GM19324 (cell line): Measurements from ENCODE around the gene SSBP2.

Experiments used
- ATAC-seq: cut with Tn5 transposase; IDR thresholded peaks from one replicate; pipeline ENCODE4 v1.9.1; 2021; ENCODE audit warnings: mild to moderate bottlenecking, moderate library complexity; ENCODE audit not compliant: unreplicated experiment, low FRiP score

SSBP2 gene

DNA sequence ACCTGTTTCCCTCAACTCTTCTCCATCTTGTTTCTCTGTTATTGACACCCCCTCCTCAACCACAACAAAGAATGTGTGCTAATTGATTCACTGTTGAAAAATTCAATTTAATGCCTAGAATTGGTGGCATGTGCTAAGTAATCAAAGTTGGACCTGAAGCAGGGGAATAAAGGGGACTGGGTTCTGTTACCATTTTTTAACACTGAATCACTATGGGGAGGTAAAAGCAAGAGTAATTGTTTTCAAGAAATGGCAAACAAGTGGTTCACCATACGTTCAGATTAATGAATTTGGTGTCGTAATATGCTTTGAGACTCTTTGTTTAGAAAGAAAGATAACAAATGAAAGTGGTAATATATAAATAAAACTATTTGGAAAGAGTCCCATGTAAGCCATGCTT, 17.0 kb upstream of the SSBP2 start:
- ATAC-seq: no peak

DNA sequence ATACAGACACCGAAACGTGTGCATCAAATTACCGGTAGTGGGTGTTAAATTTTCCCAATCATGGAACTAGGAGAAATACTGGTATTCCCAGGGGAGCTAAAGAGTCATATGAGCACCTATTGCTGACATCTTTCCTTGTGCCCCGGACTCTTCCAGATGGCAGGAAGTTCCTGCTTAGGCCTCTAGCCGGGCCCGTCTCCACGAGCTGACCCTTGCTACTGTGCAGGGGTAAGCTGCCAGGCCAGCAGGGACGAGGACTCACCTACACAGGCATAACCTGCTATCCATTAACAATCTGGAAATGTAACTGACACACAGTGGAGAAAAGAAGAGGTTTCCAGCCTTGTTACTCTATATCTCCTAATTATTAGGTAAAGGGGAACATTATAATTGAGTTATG, 16.2 kb upstream of the SSBP2 start:
- no peak for ATAC-seq

DNA sequence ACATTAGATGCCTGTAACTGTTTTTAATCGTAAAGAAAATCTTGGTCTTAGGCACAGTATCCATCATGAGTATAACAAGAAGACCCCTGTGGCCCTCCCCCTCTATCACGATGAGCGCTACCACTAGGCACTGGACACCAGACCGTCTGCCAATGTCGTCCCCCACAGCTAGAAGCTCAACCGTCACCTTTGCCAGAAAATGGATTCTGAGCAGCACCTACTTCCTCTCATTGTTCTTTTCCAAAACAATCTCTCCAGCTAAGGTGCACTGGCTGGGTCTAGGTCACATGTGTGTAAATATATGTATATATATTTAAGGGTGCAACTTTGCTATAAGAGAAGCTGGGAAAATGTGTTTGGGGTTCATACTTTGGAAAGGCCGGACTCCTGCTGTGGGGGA, 15.7 kb upstream of the SSBP2 start:
- no peak for ATAC-seq

DNA sequence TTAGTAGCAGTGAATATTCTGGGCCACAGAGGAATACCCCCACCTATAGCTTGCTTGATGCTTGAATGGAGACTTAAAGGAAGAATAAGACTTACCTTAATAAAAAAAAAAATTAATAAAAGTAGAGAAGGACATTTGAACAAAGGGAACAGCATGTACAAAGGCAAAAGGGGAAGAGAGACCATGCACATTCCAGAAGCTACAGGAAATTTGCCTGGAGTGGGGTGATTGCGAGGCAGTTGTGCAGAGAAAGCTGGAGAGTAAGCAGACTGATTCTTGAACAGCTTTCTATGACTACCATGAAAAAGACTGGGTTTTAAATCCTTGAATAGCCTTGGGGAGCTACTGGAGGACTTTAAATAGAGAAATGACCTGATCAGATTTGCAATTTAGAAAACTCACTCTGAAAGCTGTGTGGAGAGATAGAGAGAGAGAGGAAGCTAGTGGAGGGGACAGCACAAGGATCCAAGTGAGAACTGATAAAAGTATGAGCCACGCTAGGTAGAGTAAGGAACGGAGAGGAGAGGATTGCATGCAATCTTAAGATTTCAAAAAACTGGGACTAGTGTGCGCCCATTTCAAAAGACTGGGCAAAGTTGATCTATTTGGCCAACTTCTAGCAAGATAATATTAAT, 12.5 kb upstream of the SSBP2 start:
- ATAC-seq: no peak

DNA sequence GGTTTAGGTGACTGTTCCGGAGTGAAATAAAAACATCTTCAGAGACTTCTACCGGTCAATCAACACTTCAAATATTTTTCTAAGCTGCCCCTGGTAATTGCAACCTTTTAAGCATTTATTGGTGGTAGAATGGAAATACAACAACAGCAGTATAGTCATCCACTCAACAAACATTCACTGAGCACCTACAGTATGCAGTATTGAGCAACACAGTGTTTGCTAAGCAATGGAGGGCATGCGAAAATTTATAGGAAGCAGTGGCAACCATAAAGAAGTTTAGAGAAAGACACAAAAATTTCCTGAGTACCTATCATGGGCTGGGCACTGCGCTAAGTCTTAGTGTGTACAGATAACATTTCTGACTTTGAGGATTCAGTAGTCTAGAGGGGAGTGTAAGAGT, 12.0 kb upstream of the SSBP2 start:
- ATAC-seq: no peak

DNA sequence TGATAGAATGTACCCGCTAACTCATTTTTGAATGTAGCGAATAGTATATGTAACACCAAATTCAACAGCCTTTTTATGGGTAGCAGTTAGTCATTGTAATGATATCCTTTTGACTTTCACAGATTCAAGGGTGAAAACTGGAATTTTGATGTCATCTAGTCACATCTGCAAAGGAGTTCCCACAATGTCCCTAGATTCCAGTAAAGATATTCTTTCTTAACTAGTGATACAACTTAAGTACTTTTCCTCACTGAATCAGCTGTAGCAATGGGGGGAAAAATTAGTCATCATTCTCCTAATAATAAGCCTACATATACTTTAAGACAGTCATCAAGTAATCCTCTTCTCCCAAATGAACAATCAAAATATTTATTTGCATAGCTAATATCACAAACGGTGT, 11.5 kb upstream of the SSBP2 start:
- no peak for ATAC-seq

DNA sequence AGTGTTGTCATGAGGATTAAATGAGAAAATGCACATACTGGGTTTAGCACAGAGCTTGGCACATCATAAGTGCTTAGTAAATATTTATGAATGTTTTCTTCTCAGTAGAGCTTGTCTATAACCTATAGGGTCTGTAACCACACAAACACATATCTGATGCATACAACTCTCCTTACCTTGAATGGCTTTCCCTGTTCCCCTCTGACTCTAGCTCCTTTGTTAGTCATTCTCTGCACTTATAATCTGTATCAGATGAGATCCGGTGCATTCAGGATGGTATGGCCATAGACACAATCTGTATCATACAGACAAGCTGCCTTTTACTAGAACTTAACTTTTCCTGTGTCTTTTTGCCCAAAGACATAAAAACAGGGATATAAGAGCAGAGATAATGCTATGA, 11.1 kb upstream of the SSBP2 start:
- no peak for ATAC-seq

DNA sequence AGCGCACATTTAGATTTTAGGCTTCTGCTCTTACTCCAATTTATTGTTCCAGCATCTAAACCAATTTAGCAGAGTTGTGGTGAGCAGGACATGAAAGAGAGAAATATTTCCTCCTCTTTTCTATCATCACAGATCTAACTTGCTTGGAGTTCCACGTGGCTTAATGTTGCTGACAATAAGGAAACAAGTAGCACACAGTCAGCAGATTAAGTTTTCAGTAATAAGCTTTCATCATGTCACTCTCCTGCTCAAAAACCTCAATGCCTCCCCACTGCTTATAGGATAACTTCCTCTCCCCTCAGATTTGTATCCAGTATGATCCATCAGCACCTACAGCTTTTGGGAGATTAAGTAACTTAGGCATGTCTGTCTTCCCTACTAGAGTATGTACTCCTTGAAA, 10.4 kb upstream of the SSBP2 start:
- ATAC-seq: no peak

DNA sequence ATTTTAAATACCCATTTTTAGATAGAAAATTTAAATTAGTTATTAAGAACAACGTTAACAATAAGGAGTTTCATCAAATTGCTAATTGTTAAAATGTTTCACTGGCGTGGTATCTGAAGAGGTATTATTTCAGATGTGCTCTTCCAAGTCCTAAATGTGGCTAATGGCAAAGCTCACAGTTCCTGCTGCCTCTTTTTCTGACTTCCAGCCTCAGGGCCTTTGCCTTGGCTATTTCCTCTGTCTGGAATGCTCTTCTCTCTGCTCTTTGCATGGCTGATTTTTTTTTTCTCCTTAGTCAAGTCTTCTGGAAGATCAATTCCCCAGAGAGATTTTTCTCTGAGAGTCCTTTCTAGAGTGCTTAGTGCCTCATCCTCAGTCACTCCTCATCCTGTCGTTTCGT, 9.6 kb upstream of the SSBP2 start:
- ATAC-seq: no peak

DNA sequence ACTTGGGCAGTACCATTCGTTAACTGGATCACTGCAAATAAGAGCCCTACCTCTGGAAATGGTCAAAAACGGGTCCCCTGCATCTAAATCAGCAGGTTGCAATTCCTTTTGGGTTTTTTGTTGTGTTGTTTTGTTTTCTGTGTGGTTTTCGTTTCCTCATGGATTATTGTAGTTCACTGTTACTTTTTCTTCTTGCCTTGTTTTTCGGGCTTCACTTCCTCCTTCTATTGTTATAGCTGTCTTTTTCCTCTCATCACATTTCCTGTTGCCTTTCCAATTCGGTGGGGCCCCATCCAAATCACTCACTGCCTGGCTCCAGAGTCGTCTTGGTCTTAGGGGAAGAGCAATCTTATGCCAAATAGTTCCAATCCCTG, 8.7 kb upstream of the SSBP2 start:
- ATAC-seq: no peak

DNA sequence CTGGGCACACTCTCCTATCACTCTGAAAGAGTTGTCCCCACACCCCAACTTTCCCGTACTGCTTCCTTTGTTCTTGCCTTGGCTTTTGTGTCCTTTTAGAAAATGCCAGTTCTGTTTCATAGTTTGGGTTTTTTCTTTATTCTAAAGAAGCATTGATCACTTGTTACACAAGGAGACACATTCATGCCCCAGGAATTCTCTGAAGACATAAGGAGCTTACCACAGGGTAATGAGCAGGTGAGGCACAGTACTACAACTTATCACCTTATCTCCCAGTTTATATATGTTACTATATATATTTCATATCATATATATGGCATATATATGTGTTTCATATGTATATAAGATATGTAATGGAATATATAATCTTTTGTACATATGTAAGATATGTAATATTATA, 6.5 kb upstream of the SSBP2 start:
- no peak for ATAC-seq

DNA sequence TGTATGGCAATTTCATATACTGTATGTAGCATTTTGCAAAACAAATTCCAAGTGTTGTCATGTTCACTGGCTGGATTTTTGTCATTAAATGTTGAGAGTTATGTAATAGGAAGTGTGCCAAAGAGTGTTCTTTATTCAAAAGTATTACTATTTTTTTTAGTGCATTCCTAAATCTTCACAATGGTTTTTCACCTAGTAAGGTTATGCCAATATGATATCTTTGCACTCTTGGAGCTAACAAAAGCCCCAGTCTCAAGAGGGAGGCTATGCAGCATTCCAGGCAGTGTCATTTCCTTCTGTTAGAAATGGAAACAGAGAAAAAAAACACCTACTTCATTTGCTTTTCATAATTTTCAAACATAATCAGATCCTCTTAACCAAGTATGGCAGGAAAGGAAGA, 5.1 kb upstream of the SSBP2 start:
- no peak for ATAC-seq

DNA sequence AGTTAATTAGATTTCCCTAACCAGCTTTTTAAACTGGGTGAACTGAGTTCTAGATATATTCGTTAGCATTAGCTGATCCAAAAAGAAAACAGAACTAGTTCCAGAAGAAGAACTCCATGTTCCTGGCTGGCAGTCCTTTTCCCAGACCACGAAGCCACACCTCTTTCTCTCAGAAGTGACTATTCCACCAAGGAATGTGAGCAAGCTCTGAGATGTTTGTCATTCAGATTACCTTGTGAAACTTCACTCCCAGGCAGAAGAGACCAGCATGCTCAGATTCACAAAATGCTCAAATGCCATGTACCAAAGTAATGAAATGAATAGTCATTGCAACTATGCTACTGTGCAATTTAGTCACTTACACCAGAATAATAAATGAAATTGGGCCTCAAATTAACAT, 4.4 kb upstream of the SSBP2 start:
- ATAC-seq: no peak

DNA sequence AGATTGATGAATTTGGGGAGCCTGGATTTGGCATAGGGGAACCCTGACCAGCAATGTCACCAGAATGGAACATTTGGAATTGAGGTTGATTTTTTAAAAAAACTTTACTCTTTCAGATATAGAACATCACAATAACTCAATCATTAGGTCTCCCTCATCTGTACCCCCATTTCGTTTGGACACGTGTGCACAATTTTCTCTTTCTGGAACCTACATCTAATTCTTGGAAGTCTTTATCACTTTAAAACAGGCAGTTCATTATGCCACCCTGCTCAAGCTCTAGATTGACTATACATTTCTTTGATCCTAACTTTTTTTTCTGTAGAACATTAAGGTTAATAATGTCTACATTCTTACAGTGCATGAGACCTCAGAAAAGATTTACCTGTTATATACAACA, 3.7 kb upstream of the SSBP2 start:
- ATAC-seq: no peak

DNA sequence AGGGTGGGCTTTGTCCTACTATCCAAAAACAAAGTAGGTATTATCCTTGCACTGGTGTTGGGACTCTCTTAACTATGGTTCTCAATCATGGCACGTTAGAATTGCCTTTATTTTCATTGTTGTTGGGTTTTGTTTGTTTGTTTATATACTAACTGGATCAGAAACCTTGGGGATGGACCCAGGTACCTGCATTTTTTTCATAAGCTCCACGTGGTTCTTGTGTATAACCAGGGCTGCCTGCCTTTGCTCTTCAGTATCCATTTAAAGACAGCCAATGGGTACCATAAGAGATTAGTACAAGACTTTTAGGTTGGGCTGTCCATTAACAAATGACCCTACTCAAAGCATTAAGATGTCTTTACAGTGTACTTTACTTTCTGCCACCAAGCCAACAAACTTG, 2.5 kb upstream of the SSBP2 start:
- ATAC-seq: no peak

DNA sequence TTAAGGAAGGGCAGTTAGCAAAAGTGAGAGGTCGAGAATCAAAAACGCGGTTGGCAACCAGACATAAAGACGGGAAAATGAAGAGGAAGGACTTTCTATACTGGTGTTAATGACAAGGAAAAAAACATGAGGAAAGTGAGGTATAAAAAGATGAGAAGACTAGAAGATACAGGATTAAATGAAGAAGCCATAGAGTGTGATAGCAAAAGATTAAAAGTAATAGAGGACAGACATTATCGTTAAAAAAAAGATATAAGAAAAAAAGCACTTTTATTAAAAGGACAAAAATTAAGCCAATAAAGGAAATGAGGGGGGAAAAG, 1.7 kb upstream of the SSBP2 start:
- ATAC-seq: no peak

DNA sequence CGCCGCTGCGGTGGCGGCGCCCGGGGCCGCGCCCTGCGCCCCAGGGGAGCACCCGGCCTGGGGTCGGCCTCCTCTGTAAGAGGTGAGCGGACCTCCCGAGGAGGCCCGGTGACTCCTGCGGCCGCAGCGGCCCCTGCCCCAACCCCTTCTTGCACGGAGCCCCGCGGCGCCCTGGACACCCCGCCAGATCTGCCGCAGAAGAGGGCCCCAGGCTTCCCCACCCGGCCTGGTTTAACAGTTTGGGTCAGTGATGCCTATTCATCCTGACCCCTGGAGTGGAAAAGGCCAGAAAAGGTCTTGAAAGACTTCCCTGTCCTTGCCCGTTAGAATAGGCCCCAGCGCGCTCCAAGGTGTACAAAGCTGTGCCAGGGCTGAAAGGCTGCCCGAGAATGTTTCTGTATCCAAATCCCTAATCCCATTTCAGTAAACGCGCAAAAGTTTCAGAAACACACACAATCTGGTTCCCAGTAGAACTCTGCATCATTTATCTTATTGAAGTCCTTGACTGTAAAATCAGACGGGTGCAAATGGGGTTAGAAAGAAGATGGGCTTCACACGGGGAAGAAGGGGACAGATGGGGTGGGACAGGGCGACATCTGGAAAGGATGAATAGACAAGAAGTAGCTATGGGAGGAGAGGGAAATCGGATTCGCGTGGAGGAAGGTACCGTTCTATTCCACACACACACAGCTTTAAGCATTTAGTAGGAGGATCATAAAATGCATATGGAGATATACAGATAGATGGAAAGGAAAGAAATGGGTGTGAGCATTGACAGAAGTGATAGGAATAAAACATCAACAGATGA, 1.1 kb upstream of the SSBP2 start:
- ATAC-seq: no peak

DNA sequence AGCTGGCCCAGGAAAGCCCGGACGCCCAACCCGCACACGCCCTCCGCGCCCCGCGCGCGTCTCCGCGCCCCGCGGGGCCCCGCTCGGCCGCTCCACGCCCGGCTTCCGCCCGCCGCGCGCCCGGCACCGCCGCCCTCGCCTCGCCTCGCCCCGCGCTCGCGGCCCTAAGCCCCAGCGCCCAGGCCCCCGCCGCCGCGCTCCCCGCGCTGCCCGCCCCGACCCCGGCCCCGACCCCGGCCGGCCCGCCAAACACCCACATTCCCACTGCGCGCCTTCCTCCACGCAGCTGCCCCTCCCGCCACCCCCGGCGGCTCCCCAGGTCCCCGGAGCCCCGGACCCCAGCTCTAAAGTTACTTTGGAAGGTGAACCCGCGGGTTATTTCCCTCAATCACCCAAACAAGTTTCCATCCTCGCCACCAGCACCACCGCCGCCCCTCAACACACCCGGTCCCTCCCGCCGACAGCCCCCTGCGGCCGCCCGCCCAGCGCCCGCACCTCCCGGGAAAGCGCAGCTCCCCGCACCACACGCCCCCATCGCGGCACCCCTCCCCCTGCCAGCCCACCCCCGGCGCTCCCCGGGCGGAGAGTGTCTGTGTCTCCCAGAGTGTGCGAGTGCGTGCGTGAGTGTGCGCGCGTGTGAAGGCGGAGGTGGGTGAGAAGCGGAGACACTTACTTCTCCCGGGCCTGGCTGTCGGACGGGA, 439 bp downstream of the SSBP2 start:
- ATAC-seq: peak; percentile 18

DNA sequence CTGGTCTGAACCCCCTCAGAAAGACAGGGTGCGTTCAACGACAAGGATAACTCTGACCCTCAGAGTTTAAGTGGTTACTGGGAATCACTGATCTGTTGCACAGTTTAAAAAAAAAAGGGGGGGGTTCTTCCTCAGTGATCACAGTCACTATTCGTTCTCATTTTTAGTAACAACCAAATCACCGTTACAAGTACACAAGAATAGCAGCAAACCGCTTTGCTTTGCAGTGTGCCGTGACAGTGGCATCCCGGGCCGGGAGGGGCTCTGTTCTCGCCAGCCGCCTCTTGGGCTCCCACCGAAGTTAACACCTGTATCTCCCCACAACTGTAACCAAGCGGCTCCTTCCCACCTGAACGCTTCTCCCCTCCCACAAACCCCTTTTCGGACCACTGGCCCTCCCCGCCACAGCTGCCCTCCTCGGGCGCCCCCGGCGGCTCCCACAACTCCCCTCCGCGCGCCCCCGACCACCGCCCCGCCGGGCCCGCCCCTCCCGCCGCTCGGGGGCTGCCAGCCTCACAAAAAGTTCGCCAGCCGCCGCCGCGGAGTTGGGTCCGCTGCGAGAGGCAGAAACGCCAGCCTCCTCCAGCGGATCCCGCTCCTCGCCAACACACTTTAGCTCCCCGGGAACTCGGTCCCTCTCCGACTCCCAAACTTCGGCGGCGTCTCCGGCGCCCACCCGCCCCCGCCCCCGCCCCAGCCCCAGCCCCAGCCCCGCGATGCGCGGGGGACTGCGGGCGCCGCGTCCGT, 1.2 kb downstream of the SSBP2 start:
- peak; percentile 17 for ATAC-seq

DNA sequence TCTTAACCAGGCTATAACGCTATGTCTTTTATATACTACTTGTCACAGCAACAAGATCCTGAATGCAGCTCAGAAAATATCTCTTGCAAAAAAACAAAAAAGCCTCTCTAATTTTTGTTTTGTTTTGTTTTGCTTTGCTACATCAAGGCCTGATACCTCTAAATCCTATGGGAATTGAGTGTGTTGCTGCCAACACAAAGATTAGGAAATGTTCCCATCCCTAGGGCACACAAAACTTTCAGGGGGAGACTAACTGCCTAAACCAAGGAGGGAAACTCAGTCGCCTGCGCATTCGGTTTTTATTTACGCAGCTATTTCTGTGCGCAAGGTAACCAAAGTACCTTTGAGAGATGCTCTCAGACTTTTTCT, 1.7 kb downstream of the SSBP2 start:
- no peak for ATAC-seq

DNA sequence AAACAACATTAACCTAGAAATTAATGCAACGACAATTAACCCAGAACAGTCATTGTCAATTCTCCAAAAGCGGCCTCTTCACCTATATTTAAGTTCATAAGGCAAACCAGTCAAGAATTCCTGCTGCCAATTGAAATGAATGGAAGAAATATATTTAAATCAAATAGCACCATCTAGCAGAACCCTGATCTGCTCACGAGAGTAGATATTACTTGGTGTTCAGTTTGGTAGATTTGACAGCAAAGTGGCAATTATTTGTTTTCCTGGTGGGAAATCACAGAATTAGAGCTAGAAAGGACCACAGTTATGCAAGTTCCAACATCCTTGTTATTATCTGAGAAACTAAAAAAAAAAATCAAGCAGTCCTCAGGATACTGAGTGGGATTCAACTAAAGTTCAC, 2.3 kb downstream of the SSBP2 start:
- ATAC-seq: no peak
